Calu3 (cell line): ENCODE data around the gene TTLL8. TPM values are rescaled to one million over a fixed set of nuclear protein-coding genes. Genes with fewer than 3 reads are reported as not detected.
"Not testable (repeated sequence)": the region's sequence is repeated elsewhere in the genome, so short reads cannot be mapped to it uniquely, and the experiment has no call there.

Source experiments
- BruUV-seq: library from RNA; stranded (reverse); fragments of 400-500 nt; replicated peaks from 2 replicates; lab custom pipeline; 2021; lab: Mats Ljungman, UMichigan
- CTCF ChIA-PET: fragments of 300-600 bp; sonication (Branson Sonifier 250); formaldehyde crosslinking; loops from one replicate; lab custom pipeline; 2022; ENCODE audit warnings: antibody characterized with exemption; lab: Charles Lee
- DNase-seq: peaks from one replicate; pipeline ENCODE4 v3.0.0; 2022
- H3K27ac Mint-ChIP-seq: one replicate; pipeline ENCODE4 v1.8.0; 2022; ENCODE audit warnings: mixed read lengths; ENCODE audit not compliant: unreplicated experiment
- H3K27me3 Mint-ChIP-seq: one replicate; pipeline ENCODE4 v1.8.0; 2022; ENCODE audit warnings: mixed read lengths; ENCODE audit not compliant: unreplicated experiment
- H3K36me3 Mint-ChIP-seq: one replicate; pipeline ENCODE4 v1.8.0; 2022; ENCODE audit warnings: mild to moderate bottlenecking, moderate library complexity, mixed read lengths; ENCODE audit not compliant: insufficient read depth, unreplicated experiment
- H3K4me1 Mint-ChIP-seq: one replicate; pipeline ENCODE4 v1.8.0; 2022; ENCODE audit warnings: mild to moderate bottlenecking, low read depth, mixed read lengths; ENCODE audit not compliant: unreplicated experiment
- H3K4me3 Mint-ChIP-seq: one replicate; pipeline ENCODE4 v1.8.0; 2022; ENCODE audit warnings: mild to moderate bottlenecking, low read depth, moderate library complexity, mixed read lengths; ENCODE audit not compliant: unreplicated experiment
- H3K9me3 Mint-ChIP-seq: one replicate; pipeline ENCODE4 v1.8.0; 2022; ENCODE audit warnings: low read depth, mixed read lengths; ENCODE audit not compliant: unreplicated experiment
- CTCF ChIP-seq: fragments of 200-600 bp; IDR thresholded peaks from one replicate; pipeline ENCODE4 v1.8.0; 2022; ENCODE audit warnings: antibody characterized with exemption; ENCODE audit not compliant: unreplicated experiment
- intact Hi-C: fragments of 100-400 bp; cut with micrococcal nuclease; formaldehyde crosslinking; loops from one replicate; pipeline ENCODE4 v1.10.0; 2022; ENCODE audit not compliant: unreplicated experiment
- total RNA-seq: library from RNA; stranded (reverse); gene quantifications from 2 replicates; pipeline ENCODE4 v1.2.3, GENCODE V29; 2022

Gene TTLL8
- total RNA-seq, 1 experiment from 2014 or later = not detected

GRCh38 chr22:49991907-49992533 lies 66.1 kb downstream of the TTLL8 start:
- DNase-seq = no peak
- intact Hi-C loops = loop anchor here (5.0 kb wide), 2 partner anchors 35 to 60 kb away; no protein-coding TSS in a partner anchor
- peaks cover 6% of the 10 kb centered on the region for H3K4me1 Mint-ChIP-seq
- no peaks in the 10 kb centered on the region for H3K36me3 Mint-ChIP-seq
- H3K4me3 Mint-ChIP-seq = no peak overlapping the region
- no peak overlapping the region for H3K27ac Mint-ChIP-seq
- H3K27me3 Mint-ChIP-seq = no peaks in the 10 kb centered on the region
- CTCF ChIA-PET = interaction anchor here (1.1 kb wide), 1 partner anchor 39 kb away, joined by 3 read pairs; no protein-coding TSS in a partner anchor
- BruUV-seq = no TSS peak
- H3K9me3 Mint-ChIP-seq = peaks cover 8% of the 10 kb centered on the region
- no peak for TF ChIP-seq CTCF

GRCh38 chr22:49991167-49991566 lies 66.9 kb downstream of the TTLL8 start:
- H3K36me3 Mint-ChIP-seq = no peaks in the 10 kb centered on the region
- TF ChIP-seq CTCF = no peak
- DNase-seq = no peak
- CTCF ChIA-PET = interaction anchor here (1.1 kb wide), 1 partner anchor 39 kb away, joined by 3 read pairs; no protein-coding TSS in a partner anchor
- no peak overlapping the region for H3K27ac Mint-ChIP-seq
- BruUV-seq = no TSS peak
- no peak overlapping the region for H3K4me3 Mint-ChIP-seq
- H3K9me3 Mint-ChIP-seq = peaks cover 9% of the 10 kb centered on the region
- H3K4me1 Mint-ChIP-seq = peaks cover 6% of the 10 kb centered on the region
- intact Hi-C loops = loop anchor here (5.0 kb wide), 2 partner anchors 36 to 59 kb away; no protein-coding TSS in a partner anchor
- H3K27me3 Mint-ChIP-seq = peaks cover 2% of the 10 kb centered on the region

- H3K4me1 Mint-ChIP-seq, BruUV-seq, DNase-seq, H3K27ac Mint-ChIP-seq, CTCF ChIA-PET, H3K4me3 Mint-ChIP-seq, H3K36me3 Mint-ChIP-seq: not testable (repeated sequence)
- peaks cover 17% of the 10 kb centered on the region for H3K9me3 Mint-ChIP-seq
- intact Hi-C loops = loop anchor here (5.0 kb wide), 2 partner anchors 37 to 58 kb away; no protein-coding TSS in a partner anchor
- H3K27me3 Mint-ChIP-seq = peaks cover 15% of the 10 kb centered on the region
These were observed 68.3 kb downstream of the TTLL8 start for GRCh38 chr22:49989826-49990225.

GRCh38 chr22:49986325-49986724 lies 71.8 kb downstream of the TTLL8 start:
- no peaks in the 10 kb centered on the region for H3K4me1 Mint-ChIP-seq
- H3K27ac Mint-ChIP-seq = no peak overlapping the region
- H3K9me3 Mint-ChIP-seq = peaks cover 17% of the 10 kb centered on the region
- H3K27me3 Mint-ChIP-seq = peaks cover 28% of the 10 kb centered on the region
- TF ChIP-seq CTCF = no peak
- intact Hi-C loops = no loop called here
- no peaks in the 10 kb centered on the region for H3K36me3 Mint-ChIP-seq
- CTCF ChIA-PET = no interaction called here
- no peak overlapping the region for H3K4me3 Mint-ChIP-seq
- no peak for DNase-seq
- BruUV-seq = no TSS peak
